Superior temporal gyrus (tissue), 1 donor: ENCODE data around the gene MORN4.
"Not testable (repeated sequence)": the region's sequence is repeated elsewhere in the genome, so short reads cannot be mapped to it uniquely, and the experiment has no call there.

Experiments used
- DNase-seq: peaks from one replicate; pipeline ENCODE4 v3.0.0-alpha.2; 2016; ENCODE audit errors: extremely low spot score

MORN4 gene

GRCh38 chr10:97597778-97598177 lies 35.5 kb downstream of the MORN4 start:
- DNase-seq = no peak

- DNase-seq = peak; percentile 56
Measured at GRCh38 chr10:97596101-97597082, 36.9 kb downstream of the MORN4 start.

GRCh38 chr10:97593421-97593820 lies 39.9 kb downstream of the MORN4 start:
- no peak for DNase-seq

- no peak for DNase-seq
Measured at GRCh38 chr10:97590748-97591495, 42.4 kb downstream of the MORN4 start.

GRCh38 chr10:97590082-97590747 lies 43.1 kb downstream of the MORN4 start:
- DNase-seq = no peak

GRCh38 chr10:97589479-97589878 lies 43.8 kb downstream of the MORN4 start, which contains the start of gene C10orf62:
TSS of gene C10orf62 (plus strand) at chr10:97589721. CDS start at chr10:97589898, 177 bp downstream.
- no peak for DNase-seq

GRCh38 chr10:97587183-97587582 lies 46.1 kb downstream of the MORN4 start:
- DNase-seq = no peak

- DNase-seq = no peak
Measured at GRCh38 chr10:97585439-97585811, 47.9 kb downstream of the MORN4 start.

GRCh38 chr10:97584798-97585438 lies 48.4 kb downstream of the MORN4 start:
- no peak for DNase-seq

GRCh38 chr10:97584060-97584797 lies 49.1 kb downstream of the MORN4 start, which contains the start of gene HOGA1:
TSS of gene HOGA1 (plus strand) at chr10:97584389. CDS start at chr10:97584704, 315 bp downstream.
- DNase-seq = peak; percentile 90

- DNase-seq = no peak
Measured at GRCh38 chr10:97583476-97583875, 49.8 kb downstream of the MORN4 start.

GRCh38 chr10:97582169-97582568 lies 51.1 kb downstream of the MORN4 start:
- DNase-seq = no peak

GRCh38 chr10:97580421-97581367 lies 52.6 kb downstream of the MORN4 start:
- no peak for DNase-seq

GRCh38 chr10:97578171-97578844 lies 55.0 kb downstream of the MORN4 start:
- no peak for DNase-seq

GRCh38 chr10:97577701-97578100 lies 55.6 kb downstream of the MORN4 start:
- DNase-seq = no peak

GRCh38 chr10:97576487-97576886 lies 56.8 kb downstream of the MORN4 start:
- not testable (repeated sequence) for DNase-seq

GRCh38 chr10:97575127-97575668 lies 58.1 kb downstream of the MORN4 start:
- DNase-seq = no peak

GRCh38 chr10:97574374-97575126 lies 58.8 kb downstream of the MORN4 start:
- no peak for DNase-seq
